ENCODE results near the gene POLRMT.

POLRMT gene

GRCh38 chr19:582497-583197 is 50.7 kb downstream of the POLRMT start:
- no peak for TF ChIP-seq ZFX (IDR thresholded peaks at IDR 0.05; ENCODE audit: borderline replicate concordance)
- TF ChIP-seq CTCF (IDR thresholded peaks at IDR 0.05): no peak

GRCh38 chr19:581399-582111 is 51.8 kb downstream of the POLRMT start:
- TF ChIP-seq ZFX (IDR thresholded peaks at IDR 0.05; ENCODE audit: borderline replicate concordance) (no peak), CTCF (IDR thresholded peaks at IDR 0.05) (no peak)
- H3K27ac ChIP-seq: no peak overlapping the region

More at GRCh38 chr19:582497-583197, 50.7 kb downstream of the POLRMT start:
- H3K27ac ChIP-seq: 0 out of 2 replicates have a peak overlapping the region, but pooled peaks have one; percentile 10

- no peak for TF ChIP-seq ZFX (IDR thresholded peaks at IDR 0.05; ENCODE audit: borderline replicate concordance)
- TF ChIP-seq CTCF (IDR thresholded peaks at IDR 0.05): no peak
- no peak overlapping the region for H3K27ac ChIP-seq
Measured at GRCh38 chr19:580274-580835, 53.0 kb downstream of the POLRMT start.

- TF ChIP-seq ZFX (IDR thresholded peaks at IDR 0.05; ENCODE audit: borderline replicate concordance): no peak
- TF ChIP-seq CTCF (IDR thresholded peaks at IDR 0.05): no peak
- H3K27ac ChIP-seq: no peak overlapping the region
Measured at GRCh38 chr19:579842-580155, 53.5 kb downstream of the POLRMT start.

GRCh38 chr19:579111-579841 is 54.1 kb downstream of the POLRMT start:
- TF ChIP-seq CTCF (IDR thresholded peaks at IDR 0.05) (no peak), ZFX (IDR thresholded peaks at IDR 0.05; ENCODE audit: borderline replicate concordance) (no peak)

GRCh38 chr19:577439-578392 is 55.6 kb downstream of the POLRMT start:
- H3K27ac ChIP-seq: no peak overlapping the region
- TF ChIP-seq CTCF (IDR thresholded peaks at IDR 0.05) (peak; percentile 17; the same call in 1 of the 2 replicates), ZFX (IDR thresholded peaks at IDR 0.05; ENCODE audit: borderline replicate concordance) (no peak)

More at GRCh38 chr19:579111-579841, 54.1 kb downstream of the POLRMT start:
- H3K27ac ChIP-seq: no peak overlapping the region
